GM10266 (cell line): ENCODE data around the gene FXYD2.

Experiments
- DNase-seq: peaks from one replicate; pipeline ENCODE4 v3.0.0; 2012; ENCODE audit errors: extremely low spot score
- TF ChIP-seq, protein P1 (sequence below): IDR thresholded peaks from 2 replicates; pipeline ENCODE4 v1.5.1; 2012; ENCODE audit warnings: mild to moderate bottlenecking, low read depth; ENCODE audit not compliant: control insufficient read depth, insufficient read depth; ENCODE audit errors: missing control alignments

Gene FXYD2

DNA sequence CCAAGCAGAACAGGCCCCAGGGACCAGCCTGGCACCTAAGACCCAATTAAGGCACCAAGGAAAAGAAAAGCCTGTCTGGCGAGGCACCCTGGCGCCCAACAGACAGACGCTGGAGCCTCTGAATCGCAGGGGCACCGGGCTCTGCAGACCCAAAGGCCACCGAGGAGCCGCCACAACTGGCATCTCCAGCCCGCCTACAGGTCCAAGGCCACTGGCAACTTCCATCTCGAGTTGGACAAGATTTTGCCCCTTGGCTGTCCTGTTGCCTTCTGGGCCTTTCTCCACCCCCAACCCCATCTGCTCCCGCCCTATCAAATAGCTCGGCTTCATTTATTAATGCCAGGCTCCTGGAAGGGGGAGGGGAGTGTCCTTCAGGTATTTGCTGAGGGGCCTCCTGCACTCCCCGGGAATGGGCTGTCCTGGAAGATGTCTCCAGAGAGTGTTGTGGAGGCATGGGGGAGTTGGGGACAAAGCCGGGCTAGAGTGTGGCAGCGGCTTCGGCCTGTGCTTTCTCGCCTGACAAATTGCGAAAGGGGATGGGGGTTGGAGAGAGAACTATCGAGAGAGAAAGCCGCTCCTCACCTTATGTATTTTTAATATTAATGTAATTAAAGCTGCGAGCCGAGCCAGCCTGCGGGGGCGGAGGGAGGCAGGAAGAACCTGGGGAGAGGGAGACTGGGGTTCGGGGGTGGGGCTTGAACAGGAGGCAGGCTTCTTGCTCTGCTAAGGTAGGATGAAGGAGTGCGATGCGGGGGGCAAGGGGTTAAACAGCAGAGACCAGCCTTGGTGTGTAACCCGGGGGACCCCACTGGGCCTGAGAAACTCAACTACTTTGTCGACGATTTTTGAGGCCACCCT, 29.5 kb downstream of the FXYD2 start:
- no peak for DNase-seq
- TF ChIP-seq, protein P1, sequence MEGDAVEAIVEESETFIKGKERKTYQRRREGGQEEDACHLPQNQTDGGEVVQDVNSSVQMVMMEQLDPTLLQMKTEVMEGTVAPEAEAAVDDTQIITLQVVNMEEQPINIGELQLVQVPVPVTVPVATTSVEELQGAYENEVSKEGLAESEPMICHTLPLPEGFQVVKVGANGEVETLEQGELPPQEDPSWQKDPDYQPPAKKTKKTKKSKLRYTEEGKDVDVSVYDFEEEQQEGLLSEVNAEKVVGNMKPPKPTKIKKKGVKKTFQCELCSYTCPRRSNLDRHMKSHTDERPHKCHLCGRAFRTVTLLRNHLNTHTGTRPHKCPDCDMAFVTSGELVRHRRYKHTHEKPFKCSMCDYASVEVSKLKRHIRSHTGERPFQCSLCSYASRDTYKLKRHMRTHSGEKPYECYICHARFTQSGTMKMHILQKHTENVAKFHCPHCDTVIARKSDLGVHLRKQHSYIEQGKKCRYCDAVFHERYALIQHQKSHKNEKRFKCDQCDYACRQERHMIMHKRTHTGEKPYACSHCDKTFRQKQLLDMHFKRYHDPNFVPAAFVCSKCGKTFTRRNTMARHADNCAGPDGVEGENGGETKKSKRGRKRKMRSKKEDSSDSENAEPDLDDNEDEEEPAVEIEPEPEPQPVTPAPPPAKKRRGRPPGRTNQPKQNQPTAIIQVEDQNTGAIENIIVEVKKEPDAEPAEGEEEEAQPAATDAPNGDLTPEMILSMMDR, result no peak

DNA sequence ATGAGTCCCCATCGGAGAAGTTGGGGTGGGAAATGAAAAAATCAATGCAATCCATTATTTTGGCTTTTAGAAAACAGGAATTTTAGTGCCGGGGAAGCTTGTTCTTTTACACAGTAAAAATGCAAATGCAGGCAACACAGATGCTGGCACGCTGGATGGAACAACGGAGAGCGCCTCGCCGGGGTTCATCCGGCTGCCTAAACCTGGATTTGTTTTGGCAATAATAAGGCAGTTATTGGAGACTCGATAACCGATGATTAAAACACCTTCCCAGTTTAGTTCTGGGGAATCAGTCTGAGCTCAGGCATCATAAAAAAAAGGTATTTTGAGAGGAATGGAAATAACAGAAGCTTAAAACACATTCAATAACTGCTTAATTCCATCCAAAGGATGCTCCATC, 30.4 kb downstream of the FXYD2 start:
- TF ChIP-seq, protein P1, result no peak
- DNase-seq, result no peak

DNA sequence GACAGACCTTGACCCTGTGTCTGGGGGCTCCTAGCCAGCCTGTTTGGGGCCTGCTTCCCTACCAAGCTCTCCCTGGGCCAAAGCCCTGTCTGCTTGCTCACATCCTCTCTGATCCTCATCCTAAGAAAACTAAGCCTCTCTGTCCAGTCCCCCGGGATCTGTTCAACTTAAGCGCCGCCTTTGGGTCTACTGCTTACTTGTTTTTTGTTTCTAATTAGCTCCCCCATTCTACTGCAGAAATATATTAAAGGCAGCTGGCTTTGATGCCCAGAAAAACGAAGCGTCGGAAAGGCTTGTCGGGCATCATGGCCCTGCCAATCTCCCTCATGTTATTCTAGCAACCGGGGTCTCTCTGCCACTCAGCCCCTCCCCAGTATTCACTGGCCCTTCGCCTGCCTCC, 31.0 kb downstream of the FXYD2 start:
- TF ChIP-seq, protein P1, result no peak
- DNase-seq, result no peak

DNA sequence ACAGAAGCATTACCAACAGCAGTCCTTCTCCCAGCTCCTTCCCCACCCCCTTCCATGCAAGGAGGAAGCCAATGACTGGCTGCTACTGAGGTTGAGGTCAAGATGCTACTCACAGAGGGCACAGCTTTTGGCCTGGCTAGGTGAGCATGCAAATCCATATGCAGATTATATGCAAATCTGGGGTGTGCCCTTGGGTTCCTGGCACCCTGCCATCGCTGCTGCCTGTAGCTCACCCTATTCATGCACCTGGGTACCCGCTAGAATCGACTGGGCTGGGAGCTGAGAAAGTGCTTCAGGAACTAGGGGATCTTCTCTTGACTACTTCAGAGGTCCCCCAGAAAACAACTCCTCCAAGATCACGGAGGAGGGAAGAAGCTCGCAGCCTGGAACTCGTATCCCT, 31.6 kb downstream of the FXYD2 start:
- DNase-seq, result no peak
- TF ChIP-seq, protein P1, result no peak

DNA sequence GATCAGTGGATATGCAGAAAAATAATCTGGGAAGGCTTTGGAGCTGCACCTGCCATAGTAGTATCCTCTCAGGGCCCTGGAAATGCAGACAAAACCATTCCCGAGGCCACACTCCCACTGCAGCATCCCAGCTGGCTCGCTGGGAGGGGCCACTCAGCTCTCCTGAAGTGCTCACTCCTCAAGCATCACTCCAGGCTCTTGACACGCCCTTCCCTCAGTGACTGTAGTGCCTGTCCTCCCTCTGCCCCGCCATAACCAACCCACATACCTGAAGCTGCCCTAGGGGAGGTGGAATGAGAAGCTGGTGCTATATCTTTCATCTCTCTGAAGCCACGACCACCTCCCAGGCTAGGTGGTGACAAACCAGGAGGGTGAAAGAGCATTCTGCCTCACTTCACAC, 32.3 kb downstream of the FXYD2 start:
- no peak for DNase-seq
- TF ChIP-seq, protein P1, result no peak

DNA sequence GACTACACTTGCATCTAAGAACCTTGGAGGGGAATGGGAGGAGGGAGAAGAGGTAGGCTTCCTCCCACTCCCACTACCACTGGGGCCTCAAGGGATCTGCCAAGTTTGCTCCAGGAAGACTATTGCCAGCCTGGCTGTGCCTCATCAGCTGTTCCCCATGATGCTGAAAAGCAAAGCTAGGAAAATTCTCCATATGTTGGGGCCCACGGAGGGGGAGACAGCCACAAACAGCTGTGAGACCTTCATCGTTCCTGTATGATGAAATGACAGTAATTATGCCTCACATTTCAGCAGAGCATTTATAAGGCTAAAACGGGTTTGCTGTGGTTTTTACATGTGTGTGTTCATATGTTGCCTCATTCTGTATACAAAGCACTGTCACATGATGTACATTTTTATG, 34.3 kb downstream of the FXYD2 start:
- no peak for DNase-seq
- TF ChIP-seq, protein P1, result no peak

DNA sequence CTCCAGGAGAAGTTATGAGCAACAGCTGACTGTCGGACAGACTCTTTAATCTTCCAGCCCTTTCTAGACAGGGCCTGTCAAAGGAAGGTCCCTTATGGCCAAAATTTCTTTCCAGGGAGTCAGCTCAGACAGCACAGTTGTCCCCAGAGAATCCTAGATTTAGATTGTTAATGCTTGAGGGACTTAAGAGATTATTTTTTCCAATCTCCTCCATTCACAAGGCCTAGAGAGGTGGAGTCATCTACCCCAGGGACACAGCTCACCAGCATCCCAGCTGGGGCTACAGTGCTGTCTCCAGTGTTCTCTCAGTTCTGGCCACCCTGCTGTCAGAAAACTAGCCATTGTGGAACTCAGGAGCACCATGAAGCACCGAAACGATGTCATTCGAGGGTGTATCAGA, 35.3 kb downstream of the FXYD2 start:
- TF ChIP-seq, protein P1, result no peak
- no peak for DNase-seq
